Thoracic aorta (tissue), 2 donors: Measurements from ENCODE around the gene CELA2A. TPM values are rescaled to one million over a fixed set of nuclear protein-coding genes. Genes with fewer than 3 reads are reported as not detected.
"Not testable (repeated sequence)": the region's sequence is repeated elsewhere in the genome, so short reads cannot be mapped to it uniquely, and the experiment has no call there.

Experiments used
- ATAC-seq: fragments of 150-250 bp; one replicate; pipeline ENCODE4 v1.8.0; 2017; ENCODE audit warnings: low read depth; ENCODE audit not compliant: insufficient number of reproducible peaks, low FRiP score
- DNase-seq: peaks from one replicate; pipeline ENCODE4 v3.0.0-alpha.2; 2020; ENCODE audit warnings: low spot score
- H3K27ac ChIP-seq, 2 donors: fragments of 200-600 bp; sonication (generic); 1 replicate in 1 of 2; 2 replicates in 1 of 2; pipeline ENCODE4 v1.5.1; 2016; ENCODE audit warnings: mild to moderate bottlenecking in 2 of 2, moderate library complexity in 2 of 2
- H3K27me3 ChIP-seq: fragments of 200-600 bp; sonication (generic); replicated peaks from 2 replicates; pipeline ENCODE4 v1.6.0; 2016; ENCODE audit warnings: mild to moderate bottlenecking; ENCODE audit not compliant: insufficient read depth
- H3K36me3 ChIP-seq: fragments of 200-600 bp; sonication (generic); one replicate; pipeline ENCODE4 v1.5.1; 2016
- H3K4me1 ChIP-seq, 2 donors: fragments of 200-600 bp; sonication (generic); 1 replicate in 1 of 2; 2 replicates in 1 of 2; pipeline versions ENCODE4 v1.5.1 to v1.6.0; 2016; ENCODE audit warnings: low read depth in 2 of 2, mild to moderate bottlenecking in 1 of 2; ENCODE audit not compliant: control insufficient read depth in 1 of 2
- H3K4me3 ChIP-seq: fragments of 200-600 bp; sonication (generic); 2 replicates; pipeline ENCODE4 v1.5.1; 2016; ENCODE audit warnings: mild to moderate bottlenecking
- H3K9me3 ChIP-seq: fragments of 200-600 bp; sonication (generic); 2 replicates; pipeline ENCODE4 v1.5.1; 2016
- total RNA-seq, 2 donors: library from RNA; depleted of rRNA; stranded (reverse); fragments of >200 nt; gene quantifications; one replicate each; pipeline versions ENCODE4 v1.1.0 to v1.2.3, GENCODE V29; 2016
- TF ChIP-seq, protein P1 (sequence below): fragments of 200-600 bp; sonication (generic); IDR thresholded peaks from one replicate; pipeline ENCODE4 v1.5.1; 2019; ENCODE audit warnings: antibody characterized with exemption

The CELA2A gene
- total RNA-seq, 2 donors from 2014 or later: not detected

- Histone ChIP-seq H3K27me3 (no peaks in the 10 kb centered on the region), H3K27ac (no peak overlapping the region), H3K4me3 (no peak overlapping the region), H3K36me3 (peaks cover 6% of the 10 kb centered on the region), H3K4me1 (no peaks in the 10 kb centered on the region), H3K9me3 (no peaks in the 10 kb centered on the region)
- DNase-seq (no peak), ATAC-seq (no peak)
- TF ChIP-seq, protein P1, sequence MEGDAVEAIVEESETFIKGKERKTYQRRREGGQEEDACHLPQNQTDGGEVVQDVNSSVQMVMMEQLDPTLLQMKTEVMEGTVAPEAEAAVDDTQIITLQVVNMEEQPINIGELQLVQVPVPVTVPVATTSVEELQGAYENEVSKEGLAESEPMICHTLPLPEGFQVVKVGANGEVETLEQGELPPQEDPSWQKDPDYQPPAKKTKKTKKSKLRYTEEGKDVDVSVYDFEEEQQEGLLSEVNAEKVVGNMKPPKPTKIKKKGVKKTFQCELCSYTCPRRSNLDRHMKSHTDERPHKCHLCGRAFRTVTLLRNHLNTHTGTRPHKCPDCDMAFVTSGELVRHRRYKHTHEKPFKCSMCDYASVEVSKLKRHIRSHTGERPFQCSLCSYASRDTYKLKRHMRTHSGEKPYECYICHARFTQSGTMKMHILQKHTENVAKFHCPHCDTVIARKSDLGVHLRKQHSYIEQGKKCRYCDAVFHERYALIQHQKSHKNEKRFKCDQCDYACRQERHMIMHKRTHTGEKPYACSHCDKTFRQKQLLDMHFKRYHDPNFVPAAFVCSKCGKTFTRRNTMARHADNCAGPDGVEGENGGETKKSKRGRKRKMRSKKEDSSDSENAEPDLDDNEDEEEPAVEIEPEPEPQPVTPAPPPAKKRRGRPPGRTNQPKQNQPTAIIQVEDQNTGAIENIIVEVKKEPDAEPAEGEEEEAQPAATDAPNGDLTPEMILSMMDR: no peak
Measured at GRCh38 chr1:15485636-15486035, 29.1 kb downstream of the CELA2A start.

- not testable (repeated sequence) for ATAC-seq, H3K27ac ChIP-seq, H3K4me1 ChIP-seq, H3K36me3 ChIP-seq, H3K27me3 ChIP-seq, H3K4me3 ChIP-seq, H3K9me3 ChIP-seq, DNase-seq
Measured at GRCh38 chr1:15486844-15487610, 30.5 kb downstream of the CELA2A start.

DNA sequence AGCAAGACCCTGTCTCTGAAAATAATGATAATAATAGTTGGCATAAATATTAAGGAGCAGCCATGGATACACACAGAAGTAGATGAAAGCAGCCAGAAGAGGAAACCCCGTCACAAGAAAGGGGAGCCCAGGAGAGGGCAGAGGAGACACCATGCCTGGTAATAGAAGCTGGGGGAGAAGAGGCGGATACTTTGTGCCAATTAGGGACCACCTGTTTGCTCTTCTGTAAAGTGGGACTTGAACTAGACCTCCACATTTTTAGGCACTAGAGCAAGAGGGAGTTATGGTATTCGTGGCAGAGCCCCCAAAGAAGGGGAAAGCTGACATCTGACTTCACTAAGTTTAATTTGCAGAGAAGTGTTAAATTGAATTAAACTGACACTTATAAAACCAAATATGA lies 31.8 kb downstream of the CELA2A start:
- H3K27ac ChIP-seq: no peak overlapping the region
- H3K4me3 ChIP-seq: no peak overlapping the region
- DNase-seq (no peak), ATAC-seq (no peak)
- H3K27me3 ChIP-seq: no peaks in the 10 kb centered on the region
- H3K4me1 ChIP-seq: no peaks in the 10 kb centered on the region
- TF ChIP-seq, protein P1: no peak
- no peaks in the 10 kb centered on the region for H3K9me3 ChIP-seq
- H3K36me3 ChIP-seq: peaks cover 14% of the 10 kb centered on the region

- TF ChIP-seq, protein P1: no peak
- ATAC-seq: no peak
- Histone ChIP-seq H3K4me3 (no peak overlapping the region), H3K4me1 (no peaks in the 10 kb centered on the region), H3K27ac (no peak overlapping the region), H3K9me3 (no peaks in the 10 kb centered on the region), H3K36me3 (peaks cover 22% of the 10 kb centered on the region), H3K27me3 (no peaks in the 10 kb centered on the region)
- DNase-seq: no peak
Measured at GRCh38 chr1:15489052-15489736, 32.7 kb downstream of the CELA2A start.

DNA sequence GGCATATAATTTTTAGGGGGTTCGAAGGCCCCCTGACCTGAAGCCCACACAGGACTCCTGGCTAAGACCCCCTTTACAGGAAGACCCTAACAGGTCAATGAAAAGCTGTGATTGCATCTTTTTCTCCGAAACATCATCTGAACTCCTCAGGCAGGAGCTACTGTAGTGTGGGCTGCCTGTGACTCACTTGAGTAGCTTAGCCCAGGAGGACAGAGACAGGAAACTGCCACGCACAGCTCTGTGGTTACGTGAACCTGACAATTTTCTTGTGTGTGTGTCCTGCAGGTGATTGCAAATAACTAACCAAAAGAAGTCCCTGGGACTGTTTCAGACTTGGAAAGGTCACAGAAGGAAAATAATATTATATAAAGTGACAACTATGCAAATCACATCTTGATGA lies 34.5 kb downstream of the CELA2A start:
- H3K36me3 ChIP-seq: peaks cover 25% of the 10 kb centered on the region

GRCh38 chr1:15492596-15492995 lies 36.1 kb downstream of the CELA2A start:
- ATAC-seq: no peak
- no peaks in the 10 kb centered on the region for H3K9me3 ChIP-seq
- H3K4me3 ChIP-seq: no peak overlapping the region
- no peaks in the 10 kb centered on the region for H3K27me3 ChIP-seq
- no peak for DNase-seq
- no peaks in the 10 kb centered on the region for H3K4me1 ChIP-seq
- H3K36me3 ChIP-seq: peaks cover 21% of the 10 kb centered on the region
- TF ChIP-seq, protein P1: no peak
- no peak overlapping the region for H3K27ac ChIP-seq

More for the DNA sequence above, 34.5 kb downstream of the CELA2A start:
- ATAC-seq, H3K27me3 ChIP-seq, H3K4me1 ChIP-seq, H3K9me3 ChIP-seq, H3K4me3 ChIP-seq, H3K27ac ChIP-seq, DNase-seq: not testable (repeated sequence)
